GM21528 (cell line): ENCODE results near the gene MSH3.
"Not testable (repeated sequence)": the region's sequence is repeated elsewhere in the genome, so short reads cannot be mapped to it uniquely, and the experiment has no call there.

Experiments used
- ATAC-seq: cut with Tn5 transposase; IDR thresholded peaks from one replicate; pipeline ENCODE4 v1.9.1; 2021; ENCODE audit warnings: mild to moderate bottlenecking, moderate library complexity; ENCODE audit not compliant: unreplicated experiment, low FRiP score

The MSH3 gene

DNA sequence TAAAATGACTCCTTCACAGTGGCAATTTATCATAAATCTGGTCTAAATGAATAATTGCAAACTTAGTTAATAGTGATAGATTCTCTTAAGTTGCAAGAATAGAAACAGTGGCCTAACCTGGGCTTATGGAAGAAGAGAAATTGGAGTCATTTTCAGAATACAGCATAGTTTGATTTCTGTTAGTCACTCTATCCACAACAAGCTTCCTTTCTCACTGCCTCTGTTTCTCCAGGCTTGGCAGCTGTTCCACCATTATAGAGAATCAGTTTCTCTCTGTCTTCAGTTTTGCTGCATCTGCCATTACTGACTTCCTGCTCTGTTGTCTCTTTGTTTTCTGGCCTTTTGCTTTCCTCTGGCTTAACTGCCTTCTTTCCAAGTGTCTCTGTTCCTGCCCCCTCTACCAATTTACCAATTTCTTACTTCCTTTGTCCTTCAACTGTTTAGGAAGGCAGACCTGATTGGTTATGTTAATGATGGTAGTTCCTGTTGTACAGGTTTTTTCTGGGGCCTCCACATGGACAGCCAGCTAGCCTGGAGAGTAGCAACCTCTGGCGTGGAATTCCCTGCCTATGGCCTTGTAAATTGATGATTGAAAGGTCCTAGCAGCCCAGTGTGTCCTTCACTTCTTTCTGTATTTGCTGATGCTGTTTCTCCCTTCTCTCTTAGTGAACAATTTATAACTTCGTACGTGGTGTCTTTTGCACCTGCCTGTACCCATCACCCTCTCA lies 229.8 kb downstream of the MSH3 start:
- ATAC-seq, result no peak

DNA sequence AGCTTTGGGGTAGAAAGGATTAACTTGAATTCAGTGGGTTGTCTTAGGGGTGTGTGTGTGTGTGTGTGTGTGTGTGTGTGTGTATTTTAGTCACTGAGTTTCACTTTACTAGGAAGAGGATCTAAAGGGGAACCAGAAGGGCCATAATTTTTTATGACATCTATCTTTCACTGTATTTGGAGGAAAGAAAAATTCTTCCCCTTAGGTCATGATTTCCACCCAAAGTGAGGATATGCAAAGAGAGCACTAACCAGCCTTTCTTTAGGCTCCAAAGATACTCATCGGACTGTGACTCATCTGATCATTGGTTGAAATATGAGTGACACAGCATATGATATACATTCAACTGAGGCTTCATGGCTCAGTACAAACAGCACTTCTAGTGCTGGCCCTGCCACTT lies 230.5 kb downstream of the MSH3 start:
- no peak for ATAC-seq

DNA sequence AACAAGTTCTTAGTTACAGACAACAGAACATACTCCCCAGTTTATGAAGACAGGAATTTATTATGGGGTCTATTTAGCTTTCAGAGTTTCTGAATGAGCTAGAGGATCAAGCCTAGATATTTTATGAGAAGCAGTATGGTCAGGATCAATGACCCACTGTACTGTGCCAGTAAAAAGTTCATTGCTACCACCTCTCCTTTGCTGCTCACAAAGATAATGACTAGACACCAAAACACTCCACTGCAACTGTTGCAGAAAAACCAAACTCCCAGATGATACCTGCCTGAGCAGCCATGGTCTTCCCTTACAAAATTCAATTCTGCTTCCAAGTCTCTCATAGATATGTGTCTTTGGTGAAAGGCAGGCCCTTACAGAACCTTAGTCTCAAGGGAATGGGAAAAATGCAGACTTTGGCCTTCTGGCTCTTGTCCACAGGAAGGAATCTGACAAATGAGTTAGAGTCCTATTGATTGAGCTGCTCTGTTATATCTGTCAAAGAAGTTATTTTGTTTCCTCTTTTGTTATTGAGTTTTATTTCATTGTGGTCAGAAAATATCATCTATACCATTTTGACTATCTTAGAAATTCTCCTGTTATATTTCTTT lies 231.0 kb downstream of the MSH3 start:
- no peak for ATAC-seq

DNA sequence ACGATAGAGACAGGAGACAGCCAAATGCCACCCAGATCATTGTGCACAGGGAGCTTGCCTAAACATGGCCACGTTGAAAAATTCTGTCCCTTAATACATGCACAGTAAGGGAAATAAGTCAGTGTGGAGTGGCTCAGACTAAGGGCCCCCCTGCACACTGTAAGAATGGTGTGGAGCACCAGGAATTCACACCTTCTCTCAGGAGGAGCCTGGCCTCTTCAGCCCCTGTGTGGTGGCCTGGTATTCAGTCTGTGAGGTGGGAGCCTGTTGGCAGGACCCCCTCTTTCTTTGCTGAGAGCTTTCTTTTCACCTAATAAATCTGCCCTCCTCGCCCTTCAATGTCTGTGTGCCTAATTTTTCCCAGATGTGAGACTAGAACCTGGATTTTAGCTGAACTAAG lies 239.6 kb downstream of the MSH3 start:
- no peak for ATAC-seq

DNA sequence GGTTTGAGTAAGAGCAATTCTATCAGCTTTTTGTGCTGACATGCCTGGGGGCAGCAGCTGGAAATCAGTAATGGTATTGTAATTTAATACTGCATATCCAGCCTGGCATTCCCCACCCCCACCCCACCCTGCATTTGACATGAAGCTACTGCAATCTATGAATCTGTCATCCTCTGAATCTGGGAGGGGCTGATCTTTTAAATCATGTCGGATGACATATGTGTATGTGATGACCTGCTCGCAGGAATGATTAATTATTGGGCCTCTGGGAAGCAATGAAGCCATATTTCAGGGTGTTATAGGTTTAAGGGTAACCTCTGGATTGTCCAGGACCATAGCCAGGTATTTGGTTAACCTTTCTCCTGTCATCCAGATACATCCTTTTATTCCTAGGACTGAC lies 241.1 kb downstream of the MSH3 start:
- no peak for ATAC-seq

DNA sequence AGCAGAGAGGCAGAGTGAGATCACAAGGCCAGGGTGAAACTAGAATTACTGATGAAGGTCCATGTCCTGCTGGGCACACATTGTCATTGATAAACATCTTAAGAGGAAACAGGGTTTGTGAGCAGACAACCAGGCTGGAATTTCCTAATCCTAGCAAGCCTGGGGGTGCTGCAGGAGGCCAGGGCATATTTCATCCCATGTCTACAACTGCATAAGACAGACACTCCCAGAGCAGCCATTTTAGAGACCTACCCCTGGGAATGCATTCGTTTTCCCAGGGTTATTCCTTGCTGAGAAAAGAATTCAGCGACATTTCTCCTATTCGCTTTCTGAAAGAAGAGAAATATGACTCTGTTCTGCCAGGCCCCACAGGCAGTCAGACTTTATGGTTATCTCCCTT lies 248.2 kb downstream of the MSH3 start:
- ATAC-seq, result not testable (repeated sequence)

DNA sequence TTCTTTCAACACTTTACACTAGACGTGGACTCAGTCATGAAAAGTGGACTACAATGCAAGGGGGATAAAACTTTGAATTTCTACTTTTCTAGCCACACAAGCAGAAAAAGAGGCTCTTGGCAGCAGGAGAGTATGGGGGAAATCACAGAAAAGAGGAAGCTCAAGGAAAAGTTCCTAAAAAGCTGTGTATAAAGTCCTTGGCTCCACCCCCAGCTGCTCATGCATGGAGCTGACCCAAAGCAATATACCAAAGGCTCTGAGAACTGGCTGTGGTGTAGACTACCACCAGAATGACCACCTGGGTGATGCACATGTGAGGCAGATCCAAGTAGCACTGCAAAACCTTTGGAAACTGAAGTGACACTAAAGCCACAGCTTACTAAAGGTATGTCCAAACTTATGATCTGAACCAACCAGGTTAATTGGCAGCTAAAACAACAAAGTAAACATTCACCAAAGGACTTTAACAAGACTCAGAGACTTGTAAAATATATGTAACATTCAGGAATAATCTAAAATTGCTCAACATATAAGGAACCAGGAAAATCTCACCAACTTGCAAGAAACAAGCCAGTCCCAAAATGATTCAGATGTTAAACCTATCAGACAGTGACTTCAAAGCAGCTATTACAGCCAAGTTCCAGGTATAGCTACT lies 250.2 kb downstream of the MSH3 start:
- ATAC-seq, result no peak

DNA sequence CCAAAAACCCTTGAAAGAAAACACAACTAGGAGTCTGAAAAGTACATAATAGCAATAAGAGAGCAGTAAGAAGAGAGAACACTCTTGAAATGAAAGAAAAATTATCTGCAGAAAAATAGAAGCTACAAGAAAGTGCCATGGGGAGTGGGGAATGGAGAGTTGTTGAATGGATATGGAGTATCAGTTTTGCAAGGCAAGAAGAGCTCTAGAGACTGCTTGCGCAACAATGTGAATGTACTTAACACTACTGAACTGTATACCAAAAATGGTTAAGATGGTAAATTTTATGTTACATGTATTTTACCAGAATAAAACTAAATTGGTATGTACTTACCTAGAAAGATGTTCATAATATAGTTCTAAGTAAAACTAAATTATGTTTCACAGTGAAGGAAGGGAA lies 251.0 kb downstream of the MSH3 start:
- no peak for ATAC-seq

DNA sequence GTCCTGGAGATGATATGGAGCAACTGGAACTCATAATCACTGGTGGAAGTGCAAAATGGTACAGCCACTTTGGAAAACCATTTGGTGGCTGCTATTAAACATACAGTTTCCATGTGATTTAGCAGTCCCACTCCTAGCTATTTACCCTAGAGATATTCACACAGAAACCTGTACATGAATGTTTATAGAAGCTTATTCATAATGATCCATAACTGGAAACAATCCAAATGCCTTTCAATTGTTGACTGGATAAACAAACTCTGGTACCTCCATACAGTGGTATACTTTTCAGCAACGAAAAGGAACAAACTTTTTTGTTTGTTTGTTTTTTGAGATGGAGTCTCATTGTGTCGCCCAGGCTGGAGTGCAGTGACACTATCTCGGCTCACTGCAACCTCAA lies 258.0 kb downstream of the MSH3 start:
- ATAC-seq, result no peak

DNA sequence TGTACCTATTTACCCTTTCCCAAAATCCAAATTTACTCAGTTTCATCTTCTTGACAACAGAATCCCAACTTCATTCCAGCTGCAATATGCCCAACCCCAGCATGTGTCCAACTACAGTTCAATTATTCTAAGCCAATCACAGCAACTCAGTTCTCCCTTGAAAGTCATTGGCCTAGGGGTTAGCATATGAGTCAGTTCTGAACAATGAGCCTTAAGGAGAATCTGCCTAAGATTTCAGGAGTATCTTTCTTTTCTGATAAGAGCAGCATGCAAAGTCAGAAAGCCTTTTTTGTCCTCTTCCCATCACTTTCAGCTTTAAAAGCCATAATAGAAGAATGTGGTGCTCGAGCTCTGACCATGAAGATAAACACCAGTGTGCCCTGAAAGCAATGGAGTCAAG lies 261.3 kb downstream of the MSH3 start:
- no peak for ATAC-seq

DNA sequence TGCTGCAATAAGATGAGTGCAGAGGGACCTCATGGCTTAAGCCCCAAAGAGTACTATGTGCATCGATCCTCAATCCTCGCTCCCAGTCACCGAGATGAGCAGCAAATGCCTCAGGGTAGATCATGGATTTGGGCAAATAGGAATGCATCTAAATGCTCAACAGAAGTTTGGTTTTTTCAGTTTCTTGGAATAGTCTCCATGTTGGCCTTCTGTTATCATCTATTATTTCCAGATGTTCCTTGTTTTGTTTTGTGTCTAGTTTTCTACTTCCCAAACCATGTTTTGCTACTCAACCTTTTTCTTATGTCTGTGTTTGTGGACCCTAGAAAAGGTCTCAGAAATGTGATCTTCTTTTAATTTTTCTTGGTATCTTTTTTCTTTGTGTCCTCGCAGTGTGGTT lies 262.2 kb downstream of the MSH3 start:
- ATAC-seq, result no peak

DNA sequence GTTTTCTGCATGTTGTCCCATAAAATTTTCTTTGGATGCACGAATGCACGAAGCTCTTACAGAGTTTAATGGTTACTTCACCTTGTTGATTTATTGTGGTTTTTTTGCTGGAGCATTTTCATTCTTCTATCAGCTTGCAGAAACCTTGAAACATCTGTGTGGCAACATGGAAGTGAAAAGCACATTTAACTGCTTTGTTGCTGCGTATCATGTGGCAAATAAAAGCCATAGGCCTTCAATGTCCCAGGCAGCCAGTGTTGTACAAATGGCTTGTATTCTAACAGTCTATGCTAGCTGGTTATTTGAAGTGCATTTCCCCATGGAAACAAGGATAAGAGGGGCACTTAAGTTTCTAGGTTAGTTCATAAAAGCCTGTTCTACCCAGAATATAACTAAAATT lies 263.2 kb downstream of the MSH3 start:
- no peak for ATAC-seq

DNA sequence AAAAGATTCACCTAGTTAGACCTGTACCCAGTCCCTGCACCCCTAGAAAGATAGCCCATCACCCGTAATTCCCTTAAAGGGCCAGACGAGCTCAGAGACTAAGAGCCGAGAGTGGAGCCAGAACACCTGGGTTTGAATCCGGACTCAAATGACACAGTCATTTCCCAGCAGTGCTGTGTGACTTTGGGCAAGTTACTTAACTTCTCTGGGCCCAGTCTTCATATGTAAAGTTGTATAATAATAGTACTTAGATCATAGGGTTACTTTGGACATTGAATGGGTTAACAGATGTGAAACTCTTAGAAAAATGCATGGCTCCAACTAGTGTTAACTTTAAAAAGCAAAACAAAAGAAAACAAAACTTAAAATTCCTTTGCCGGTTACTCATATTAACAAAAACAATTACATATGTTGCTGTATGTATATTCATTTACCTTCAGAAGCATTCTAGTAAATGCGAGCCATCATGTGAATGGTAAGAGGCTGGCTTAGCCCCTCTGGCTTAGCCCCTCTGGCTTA lies 265.3 kb downstream of the MSH3 start:
- ATAC-seq, result no peak

DNA sequence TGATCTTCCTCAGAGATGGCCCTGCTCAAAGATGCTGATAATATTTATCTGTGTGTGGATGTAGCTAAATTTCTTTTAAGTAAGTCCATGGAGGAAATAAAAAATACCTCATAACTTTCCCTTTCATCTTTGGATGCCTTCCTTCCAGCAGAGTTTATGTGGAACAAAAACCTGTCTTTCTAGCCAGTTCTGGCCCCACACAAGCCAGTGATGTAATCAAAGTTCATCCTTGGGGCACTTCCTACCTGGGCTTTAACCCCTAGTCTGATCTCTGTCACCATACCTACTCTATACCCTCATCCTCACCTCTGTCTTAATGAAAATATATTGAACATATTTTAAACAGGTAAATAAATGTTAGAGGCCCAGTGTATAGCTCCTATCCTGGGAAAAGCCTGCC lies 265.9 kb downstream of the MSH3 start:
- ATAC-seq, result no peak

DNA sequence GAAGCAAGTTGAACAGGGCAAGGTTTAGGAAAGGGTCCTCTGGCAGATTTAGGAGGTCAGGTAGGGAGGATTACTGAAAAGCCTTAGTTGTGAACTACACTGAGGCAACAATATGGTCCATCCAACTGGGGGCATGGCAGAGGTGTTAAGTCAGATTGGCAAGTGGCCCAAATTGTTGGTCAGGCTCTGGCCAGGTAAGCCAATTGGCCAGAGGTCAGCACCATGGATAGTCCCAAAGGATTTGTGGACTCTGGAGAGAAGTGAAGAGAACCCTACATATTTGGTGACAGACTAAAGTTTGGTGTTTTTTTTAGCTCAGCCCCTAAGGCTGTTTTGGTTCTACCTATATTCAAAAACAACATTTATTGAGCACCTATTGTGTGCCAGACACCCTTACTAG lies 266.6 kb downstream of the MSH3 start:
- no peak for ATAC-seq

DNA sequence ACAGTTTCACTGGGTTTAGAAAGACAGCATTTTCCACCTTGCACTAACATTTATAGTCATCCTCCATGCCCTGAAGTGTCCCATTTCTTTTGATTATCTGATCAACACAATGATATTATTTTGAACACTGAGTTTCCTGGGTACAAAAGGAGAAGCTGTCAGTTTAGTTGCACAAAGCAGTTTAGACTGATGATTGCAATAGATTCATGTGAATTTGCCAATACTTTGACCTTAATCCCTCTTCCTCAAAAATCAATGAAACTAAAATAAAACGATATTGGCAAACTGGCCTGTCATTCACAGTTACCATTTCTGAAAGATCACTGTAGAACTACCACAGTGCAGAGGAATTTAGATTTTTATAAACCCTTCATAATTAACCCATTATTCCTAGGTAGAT lies 271.5 kb downstream of the MSH3 start:
- no peak for ATAC-seq
